ENCODE data around the gene THAP7. TPM values are rescaled to one million over a fixed set of nuclear protein-coding genes. Genes with fewer than 3 reads are reported as not detected.

THAP7 gene
- total RNA-seq, 1 experiment from 2014 or later, result 41.1 TPM

DNA sequence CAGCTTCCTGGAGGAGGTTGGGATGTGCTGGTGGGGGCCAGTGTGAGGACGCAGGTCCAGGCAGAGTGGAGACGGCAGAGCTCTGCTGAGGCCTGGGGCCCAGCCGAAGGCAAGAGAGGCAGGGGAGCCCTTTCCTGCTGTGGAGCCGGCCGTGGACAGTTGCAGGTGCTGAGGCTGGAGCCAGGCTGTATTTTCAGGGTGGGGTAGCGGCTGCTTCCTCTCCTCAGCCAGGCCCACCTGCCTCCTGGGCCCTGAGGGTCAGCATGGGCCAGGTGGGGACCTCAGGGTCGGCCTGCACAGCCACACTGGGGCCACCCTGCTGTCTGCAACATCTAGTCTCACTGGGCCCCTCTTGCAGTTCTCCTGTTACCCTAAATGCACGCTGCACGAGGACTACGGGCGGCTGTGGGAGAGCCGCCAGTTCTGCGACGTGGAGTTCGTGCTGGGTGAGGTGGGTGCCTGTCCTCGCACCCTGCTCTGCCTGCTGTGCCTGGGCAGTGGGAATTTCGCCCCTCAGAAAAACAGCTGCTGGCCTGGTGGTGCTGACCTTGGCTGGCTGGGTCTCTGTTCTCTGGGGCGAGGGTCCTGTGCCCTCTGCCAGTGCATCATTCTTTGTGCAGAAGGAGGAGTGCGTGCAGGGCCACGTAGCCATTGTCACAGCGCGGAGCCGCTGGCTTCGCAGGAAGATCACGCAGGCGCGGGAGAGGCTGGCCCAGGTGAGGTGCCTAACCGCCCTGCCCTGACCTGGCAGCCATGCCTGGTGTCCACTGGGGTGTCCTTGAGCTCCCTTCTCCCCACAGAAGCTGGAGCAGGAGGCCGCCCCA, 8.4 kb downstream of the THAP7 start:
- no peak for DNase-seq (ENCODE audit: low read depth)

GRCh38 chr22:20992456-20993303, 9.2 kb downstream of the THAP7 start:
- no peak for DNase-seq (ENCODE audit: low read depth)

- DNase-seq (ENCODE audit: low read depth), result no peak
These were observed 9.9 kb downstream of the THAP7 start for GRCh38 chr22:20992056-20992442.

DNA sequence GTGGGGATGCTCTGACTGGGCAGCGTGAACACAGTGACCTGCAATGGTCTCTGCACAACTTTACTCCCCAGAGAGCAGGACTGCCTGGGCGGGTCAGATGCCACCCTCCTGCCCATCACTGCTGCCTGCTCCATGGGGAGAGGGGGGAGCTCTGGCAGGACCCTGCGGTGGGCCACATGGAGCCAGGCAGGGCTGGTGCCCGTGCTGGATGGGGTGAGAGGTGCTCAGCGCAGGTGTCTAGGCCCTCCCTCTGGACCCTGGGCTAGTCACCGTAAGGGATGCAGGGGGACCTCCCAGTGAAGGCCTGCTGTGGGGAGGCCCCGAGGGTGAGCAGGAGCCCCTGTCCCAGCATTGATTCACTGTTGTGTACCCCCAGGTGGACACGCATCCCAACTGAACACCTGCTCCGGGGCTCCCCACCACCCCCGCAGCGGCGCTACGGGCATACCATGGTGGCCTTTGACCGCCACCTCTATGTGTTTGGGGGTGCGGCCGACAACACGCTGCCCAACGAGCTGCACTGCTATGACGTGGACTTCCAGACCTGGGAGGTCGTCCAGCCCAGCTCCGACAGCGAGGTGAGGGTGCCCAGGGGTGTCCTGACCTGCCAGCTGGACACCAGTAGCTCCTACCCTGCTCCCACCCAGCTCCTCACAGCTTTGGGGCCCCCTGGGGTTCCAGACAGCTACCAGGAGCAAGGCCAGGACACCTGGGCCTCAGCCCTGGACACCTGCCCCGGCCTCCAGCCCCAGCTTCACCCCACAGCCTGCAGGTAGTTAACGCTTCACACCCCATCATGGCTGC, 10.5 kb downstream of the THAP7 start:
- DNase-seq (ENCODE audit: low read depth), result no peak

GRCh38 chr22:20990184-20991180, 11.4 kb downstream of the THAP7 start:
- no peak for DNase-seq (ENCODE audit: low read depth)

DNA sequence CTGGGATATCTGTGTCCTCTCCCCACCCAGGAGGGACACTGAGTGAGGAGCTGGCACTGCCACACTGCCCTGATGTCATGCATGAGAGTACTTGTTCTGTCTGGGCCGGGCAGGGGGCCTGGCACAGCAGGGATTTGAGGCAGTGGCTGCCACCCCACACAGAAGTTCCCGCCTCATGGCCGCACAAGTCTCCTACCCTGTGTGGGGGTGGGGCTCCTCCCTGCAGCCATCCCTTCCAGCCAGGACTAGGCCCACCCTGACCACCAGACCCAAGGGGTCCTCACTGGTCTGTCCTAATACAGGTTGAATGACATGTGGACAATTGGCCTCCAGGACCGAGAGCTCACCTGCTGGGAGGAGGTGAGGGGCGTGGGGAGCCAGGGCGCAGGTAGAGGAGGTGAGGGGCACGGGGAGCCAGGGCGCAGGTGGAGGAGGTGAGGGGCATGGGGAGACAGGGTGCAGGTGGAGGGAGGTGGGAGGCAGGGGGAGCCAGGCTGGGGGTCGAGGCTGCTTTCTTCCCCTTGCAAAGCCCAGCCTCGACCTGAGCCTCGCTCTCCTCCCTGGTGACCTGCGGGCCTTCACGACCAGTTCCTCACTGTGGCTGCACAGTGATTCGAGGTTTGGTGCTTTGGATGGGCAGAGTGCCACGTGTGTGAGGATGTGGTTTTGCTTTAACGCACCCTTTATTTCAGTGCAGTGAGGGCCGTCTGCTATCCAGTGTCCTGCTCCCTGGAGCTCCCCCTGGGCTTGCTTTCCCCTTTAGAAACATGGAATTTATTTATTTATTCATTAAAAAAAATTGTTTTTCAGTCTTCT, 12.4 kb downstream of the THAP7 start:
- DNase-seq (ENCODE audit: low read depth), result peak; percentile 54

GRCh38 chr22:20988573-20989322, 13.2 kb downstream of the THAP7 start:
- no peak for DNase-seq (ENCODE audit: low read depth)

GRCh38 chr22:20987375-20987774, 14.5 kb downstream of the THAP7 start:
- no peak for DNase-seq (ENCODE audit: low read depth)

DNA sequence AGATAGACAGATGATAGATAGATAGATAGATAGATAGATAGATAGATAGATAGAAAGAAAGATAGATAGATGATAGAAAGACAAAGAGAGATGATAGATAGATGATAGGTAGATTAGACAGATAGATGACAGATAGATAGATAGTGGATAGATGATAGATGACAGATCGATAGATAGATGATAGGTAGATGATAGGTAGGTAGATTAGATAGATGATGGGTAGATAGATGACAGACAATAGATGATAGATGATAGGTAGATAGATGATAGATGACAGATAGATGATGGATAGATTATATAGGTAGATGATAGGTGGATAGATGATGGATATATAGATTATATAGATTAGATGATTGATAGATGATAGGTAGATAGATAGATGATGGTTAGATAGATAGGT, 15.6 kb downstream of the THAP7 start:
- no peak for DNase-seq (ENCODE audit: low read depth)

- no peak for DNase-seq (ENCODE audit: low read depth)
These were observed 16.2 kb downstream of the THAP7 start for GRCh38 chr22:20985720-20986119.

- no peak for DNase-seq (ENCODE audit: low read depth)
These were observed 18.7 kb downstream of the THAP7 start for GRCh38 chr22:20983081-20983771.

- DNase-seq (ENCODE audit: low read depth), result no peak
These were observed 19.4 kb downstream of the THAP7 start for GRCh38 chr22:20982563-20982882.

- DNase-seq (ENCODE audit: low read depth), result peak; percentile 79
These were observed 19.9 kb downstream of the THAP7 start, which contains the start of gene LZTR1 for GRCh38 chr22:20981787-20982562. Gene LZTR1 (plus strand): TSS chr22:20982297. CDS start chr22:20982372, 75 bp downstream.

GRCh38 chr22:20980938-20981722, 20.8 kb downstream of the THAP7 start:
- no peak for DNase-seq (ENCODE audit: low read depth)

- DNase-seq (ENCODE audit: low read depth), result no peak
These were observed 21.4 kb downstream of the THAP7 start for GRCh38 chr22:20980523-20980922.

DNA sequence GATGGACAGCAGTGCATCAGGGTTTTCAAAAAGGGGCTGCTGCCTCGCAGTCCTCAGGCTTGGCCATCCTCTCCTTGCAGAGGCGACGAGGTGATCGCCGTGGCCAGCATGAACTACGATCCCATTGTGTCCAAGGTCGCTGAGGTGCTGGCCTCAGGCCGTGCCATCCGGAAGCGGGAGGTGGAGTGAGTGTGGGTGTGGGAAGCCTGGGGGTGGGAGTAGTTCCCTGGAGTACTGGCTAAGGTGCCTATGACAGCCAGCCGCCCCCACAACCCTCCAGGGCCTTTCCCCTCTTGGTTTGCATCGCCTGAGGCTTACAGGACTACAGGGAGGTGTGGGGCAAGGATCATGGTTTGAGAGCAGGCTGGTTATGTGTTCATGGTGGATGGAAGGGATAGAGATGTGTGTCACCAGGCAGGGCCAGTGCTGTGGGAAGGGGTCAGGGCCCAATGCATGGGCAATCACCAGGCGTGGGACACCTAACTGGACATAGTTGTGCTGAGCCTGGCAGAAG, 21.9 kb downstream of the THAP7 start:
- DNase-seq (ENCODE audit: low read depth), result no peak
